Activated CD8-positive, alpha-beta memory T cell treated with anti-CD3 and anti-CD28 coated beads, Interleukin-2, amount 50 U/mL, for 1 hour (primary cell): ENCODE results near the gene MMP7.
"Not testable (repeated sequence)": the region's sequence is repeated elsewhere in the genome, so short reads cannot be mapped to it uniquely, and the experiment has no call there.

ENCODE experiments used
- DNase-seq: peaks from one replicate; pipeline ENCODE4 v3.0.0-alpha.2; 2020; ENCODE audit errors: extremely low read depth

Gene MMP7

DNA sequence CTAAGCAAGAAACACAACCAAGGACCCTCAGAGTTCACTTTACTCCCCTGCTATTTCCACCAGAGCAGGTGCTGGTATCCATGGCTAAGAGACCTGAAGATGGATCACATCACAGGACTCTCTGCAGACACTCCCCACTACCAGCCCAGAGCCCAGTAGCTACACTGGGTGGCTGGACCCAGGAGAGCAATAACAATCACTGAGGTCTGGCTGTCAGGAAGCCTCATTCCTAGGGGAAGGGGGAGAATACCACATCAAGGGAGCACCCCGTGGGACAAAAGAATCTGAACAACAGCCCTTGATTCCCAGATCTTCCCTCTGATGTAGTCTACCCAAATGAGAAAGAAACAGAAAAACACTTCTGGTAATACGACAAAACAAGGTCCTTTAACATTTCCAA, 9.0 kb upstream of the MMP7 start:
- no peak for DNase-seq

DNA sequence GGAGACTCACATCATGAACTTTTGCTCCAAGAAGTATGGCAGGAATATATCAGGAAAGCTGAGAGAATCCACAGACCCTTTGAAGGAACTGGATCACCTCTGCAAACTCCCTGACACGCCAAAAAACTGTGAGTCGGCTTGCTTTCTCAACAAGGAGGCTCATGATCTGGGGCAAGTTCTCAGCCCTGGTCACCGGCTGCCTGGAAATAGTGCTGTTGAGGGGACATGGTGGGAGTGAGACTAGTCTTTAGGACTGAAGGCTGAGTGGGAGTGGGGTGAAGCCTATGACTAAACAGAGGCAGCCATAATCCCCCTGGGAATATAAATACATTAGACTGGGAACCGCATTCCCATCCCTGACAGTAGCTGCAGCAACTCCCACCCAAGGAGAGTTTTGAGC, 8.4 kb upstream of the MMP7 start:
- DNase-seq, result no peak

DNA sequence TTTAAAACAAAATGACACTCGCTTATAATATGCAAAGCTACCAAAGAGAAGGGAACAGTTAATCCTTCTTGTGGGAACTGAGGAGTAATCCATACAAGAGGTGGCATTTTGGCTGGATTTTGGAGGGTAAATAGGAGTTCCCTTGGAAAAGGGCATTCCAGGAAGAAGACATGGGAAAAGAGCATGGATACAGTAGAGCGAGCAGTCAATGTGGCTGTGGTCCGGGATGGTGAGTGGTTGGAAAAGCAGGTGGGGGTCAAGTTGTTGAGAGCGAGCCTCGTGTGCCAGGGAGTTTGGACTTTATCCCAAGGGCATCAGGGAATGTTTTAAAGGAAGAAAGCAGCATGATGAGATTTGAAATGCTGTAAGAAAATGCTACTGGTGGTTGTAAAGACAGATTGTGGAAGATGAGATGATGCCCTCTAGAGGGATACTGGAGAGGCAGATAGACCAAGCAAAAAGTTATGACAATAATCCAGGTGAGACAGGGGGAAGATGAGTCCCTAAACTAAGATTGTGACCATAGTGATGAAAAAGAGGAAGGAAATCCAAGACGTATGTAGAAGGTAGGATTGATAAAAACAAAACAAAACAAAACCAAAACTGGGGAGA, 3.8 kb upstream of the MMP7 start:
- no peak for DNase-seq

- DNase-seq, result no peak
These were observed 1.9 kb downstream of the MMP7 start for GRCh38 chr11:102528618-102529017.

DNA sequence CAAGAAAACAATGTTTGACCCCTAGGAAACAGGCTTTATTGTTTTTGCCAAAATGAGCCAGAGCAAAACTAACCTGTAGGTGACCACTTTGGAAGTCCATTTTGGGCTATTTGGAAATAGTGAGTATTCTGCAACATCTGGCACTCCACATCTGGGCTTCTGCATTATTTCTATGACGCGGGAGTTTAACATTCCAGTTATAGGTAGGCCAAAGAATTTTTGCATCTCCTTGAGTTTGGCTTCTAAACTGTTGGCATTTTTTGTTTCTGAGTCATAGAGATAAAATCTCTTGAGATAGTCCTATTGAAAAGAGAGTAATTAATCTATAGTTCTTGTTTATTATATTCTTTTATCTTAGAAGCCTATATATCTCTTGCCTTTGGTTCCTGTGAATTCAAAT, 2.9 kb downstream of the MMP7 start:
- DNase-seq, result no peak

- no peak for DNase-seq
These were observed 3.5 kb downstream of the MMP7 start for GRCh38 chr11:102527041-102527440.

DNA sequence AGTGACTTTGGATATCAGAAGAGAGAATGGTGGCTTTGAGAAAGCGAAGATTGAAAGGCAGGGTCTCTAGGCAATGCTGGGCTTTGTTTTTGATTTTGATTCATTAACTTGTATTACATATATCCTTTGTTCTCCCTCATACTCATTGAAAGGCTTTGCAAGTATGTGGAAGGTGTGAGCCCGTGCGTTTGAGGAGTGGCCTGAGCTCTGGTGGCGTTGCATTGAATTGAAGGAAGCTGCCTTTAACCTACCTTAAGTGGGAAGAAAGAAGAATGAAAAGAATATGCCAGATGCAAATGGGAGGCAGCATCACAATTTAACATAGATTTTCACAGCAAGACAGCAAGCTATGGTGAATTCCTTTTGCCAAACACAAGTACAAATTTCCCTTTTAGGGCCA, 6.7 kb downstream of the MMP7 start:
- no peak for DNase-seq

DNA sequence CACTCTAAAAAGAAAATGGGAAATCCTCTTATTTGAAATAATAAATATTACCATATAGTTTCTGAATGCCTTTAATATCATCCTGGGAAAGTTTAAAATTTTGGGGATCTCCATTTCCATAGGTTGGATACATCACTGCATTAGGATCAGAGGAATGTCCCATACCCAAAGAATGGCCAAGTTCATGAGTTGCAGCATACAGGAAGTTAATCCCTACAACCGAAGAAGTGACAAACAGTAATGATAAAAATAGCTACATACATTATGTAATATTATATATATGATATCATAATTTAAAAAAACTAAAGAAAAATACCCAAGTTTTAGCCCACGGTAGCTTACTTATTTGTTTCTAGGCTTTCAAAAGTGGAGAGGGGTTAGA, 7.4 kb downstream of the MMP7 start:
- DNase-seq, result no peak

DNA sequence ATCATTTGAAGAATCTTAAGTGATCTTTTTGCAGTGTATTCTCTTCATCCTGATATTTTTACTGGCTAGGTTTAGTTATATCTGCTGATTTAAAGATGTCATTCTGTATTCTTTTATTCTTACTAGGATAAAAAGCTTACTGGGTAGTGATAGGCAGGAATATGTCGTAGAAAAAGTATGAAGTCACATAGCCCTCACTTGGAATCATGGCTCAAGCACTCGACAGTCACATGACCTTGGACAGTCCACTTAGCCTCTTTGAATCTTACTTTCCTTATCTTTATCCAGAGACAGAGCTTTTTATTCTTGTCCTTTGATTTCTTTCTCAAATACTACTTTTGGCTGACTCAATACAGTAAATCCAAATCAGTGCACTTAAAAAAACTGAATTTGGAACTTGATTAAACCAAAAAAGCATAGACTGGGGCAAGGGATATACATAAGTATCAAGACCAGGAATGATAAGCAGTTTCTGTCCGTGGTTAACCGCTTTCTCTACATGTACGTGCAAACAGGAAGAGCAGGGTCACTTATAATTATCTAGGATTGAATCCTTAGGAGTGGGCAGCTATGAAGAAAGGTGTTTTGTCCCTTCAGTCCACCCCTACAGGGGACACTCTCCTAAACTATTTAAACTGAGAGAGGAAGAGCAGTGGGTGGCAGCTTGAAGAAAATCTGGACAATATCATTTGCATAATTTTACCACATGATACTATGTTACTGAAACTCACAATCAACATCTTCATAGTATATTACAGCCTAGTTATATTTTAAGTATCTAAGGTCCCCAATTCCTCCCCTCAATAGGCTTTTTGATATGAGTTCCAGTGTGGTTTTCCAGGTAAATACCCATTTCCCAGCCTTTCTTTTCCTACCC, 8.0 kb downstream of the MMP7 start:
- DNase-seq, result no peak

- no peak for DNase-seq
These were observed 9.4 kb downstream of the MMP7 start for GRCh38 chr11:102521121-102521520.

- no peak for DNase-seq
These were observed 10.0 kb downstream of the MMP7 start for GRCh38 chr11:102520514-102520913.

DNA sequence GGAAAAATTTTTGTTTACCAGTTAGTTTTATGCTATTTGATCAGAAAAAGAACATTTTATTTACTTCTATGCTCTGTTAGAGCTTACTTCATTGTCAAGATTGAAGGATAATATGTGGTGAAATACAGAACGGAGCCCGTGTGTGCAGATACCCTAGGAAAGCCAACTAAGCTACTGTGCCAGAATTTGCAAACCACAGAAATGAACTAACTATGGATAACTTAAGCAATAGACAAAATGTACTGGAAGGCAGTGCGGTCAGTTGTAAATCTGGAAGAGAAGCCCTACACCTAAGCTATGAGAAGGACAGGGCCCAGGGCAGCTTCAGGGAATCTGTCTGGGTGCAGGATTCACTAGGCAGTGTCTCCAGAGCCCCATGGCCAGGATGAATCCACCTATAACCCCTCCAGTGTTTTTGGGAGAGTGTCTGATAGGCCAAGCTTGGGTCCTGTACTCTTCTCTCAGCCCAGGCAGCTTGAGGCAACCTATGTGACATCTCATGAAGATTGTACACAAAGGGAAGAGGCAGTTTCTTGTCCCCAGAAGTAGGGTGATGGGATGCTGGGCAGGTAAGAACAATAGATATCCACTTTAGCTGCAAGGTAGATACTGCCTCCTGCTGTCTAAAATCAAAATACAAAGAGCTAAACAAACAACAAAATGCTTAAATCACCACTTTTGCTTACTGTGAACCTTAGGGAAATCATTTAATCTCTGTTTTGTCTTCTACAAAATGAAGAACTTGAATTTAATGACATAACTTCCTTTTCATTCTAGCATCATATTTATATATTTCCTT, 12.1 kb downstream of the MMP7 start:
- no peak for DNase-seq

DNA sequence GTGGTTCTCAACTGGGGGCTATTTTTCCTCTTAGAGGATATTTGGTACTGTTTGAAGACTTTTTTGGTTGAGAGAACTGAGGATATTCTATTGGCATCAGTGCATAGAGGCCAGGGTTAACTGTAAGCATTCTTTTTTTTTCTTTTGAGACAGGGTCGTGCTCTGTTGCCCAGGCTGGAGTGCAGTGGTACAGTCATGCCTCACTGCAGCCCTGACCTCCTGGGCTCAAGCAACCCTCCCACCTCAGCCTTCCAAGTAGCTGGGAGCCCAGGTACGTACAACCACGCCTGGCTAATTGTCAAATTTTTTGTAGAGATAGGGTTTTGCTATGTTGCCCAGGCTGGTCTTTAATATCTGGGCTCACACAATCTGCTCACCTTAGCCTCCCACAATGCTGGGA, 12.9 kb downstream of the MMP7 start:
- no peak for DNase-seq

- no peak for DNase-seq
These were observed 14.4 kb downstream of the MMP7 start for GRCh38 chr11:102516179-102516578.

- DNase-seq, result no peak
These were observed 16.7 kb downstream of the MMP7 start for GRCh38 chr11:102513869-102514268.

DNA sequence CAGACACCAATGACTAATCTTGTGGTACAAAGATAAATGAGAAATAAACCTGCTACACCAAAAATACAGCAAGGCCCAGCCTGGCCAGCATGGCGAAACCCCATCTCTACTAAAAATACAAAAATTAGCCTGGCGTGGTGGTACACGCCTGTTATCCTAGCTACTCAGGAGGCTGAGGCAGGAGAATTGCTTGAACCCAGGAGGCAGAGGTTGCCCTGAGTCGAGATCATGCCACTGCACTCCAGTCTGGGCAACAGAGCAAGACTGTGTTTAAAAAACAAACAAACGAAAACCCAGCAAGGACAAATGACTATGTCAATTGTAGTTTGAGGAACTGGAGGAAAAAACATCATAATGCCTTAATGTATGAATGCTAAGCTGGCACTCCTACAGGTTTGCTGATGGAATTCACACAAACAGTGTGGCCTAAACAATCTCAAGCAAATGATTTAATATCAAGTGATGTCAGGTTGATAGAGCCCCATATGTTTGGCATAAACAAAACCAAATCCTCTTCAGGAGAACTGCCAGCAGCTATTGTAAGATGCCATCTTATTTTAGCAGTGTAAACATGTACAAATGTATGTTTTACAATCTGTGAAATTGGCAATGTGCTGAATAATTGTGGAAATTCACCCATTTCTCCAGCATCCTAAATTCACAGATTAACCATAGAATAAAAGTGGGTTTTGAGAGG, 20.0 kb downstream of the MMP7 start:
- DNase-seq, result no peak

DNA sequence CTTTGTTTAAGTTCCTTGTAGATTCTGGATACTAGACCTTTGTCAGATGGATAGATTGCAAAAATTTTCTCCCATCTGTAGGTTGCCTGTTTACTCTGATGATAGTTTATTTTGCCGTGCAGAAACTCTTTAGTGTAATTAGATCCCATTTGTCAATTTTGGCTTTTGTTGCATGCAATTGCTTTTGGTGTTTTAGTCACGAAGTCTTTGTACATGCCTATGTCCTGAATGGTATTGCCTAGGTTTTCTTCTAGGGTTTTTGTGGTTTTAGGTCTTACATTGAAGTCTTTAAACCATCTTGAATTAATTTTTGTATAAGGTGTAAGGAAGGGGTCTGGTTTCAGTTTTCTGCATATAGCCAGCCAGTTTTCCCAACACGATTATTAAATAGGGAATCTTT, 27.7 kb downstream of the MMP7 start:
- DNase-seq, result not testable (repeated sequence)

DNA sequence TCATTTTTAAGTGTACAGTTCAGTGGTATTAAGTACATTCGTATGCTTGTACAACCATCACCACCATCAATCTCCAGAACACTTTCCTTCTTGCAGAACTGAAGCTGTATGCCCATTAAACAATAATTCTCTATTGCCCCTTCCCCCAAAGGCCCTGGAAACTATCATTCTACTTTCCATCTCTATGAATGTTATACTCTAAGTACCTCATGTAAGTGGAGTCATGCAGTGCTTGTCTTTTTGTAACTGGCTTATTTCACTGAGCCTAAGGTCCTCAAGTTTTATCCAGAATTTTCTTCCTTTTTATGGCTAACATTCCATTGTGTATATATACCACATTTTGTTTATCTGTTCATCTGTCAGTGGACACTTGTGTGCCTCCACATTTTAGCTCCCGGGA, 29.7 kb downstream of the MMP7 start:
- no peak for DNase-seq

GRCh38 chr11:102499931-102500330, 30.6 kb downstream of the MMP7 start:
- DNase-seq, result no peak

DNA sequence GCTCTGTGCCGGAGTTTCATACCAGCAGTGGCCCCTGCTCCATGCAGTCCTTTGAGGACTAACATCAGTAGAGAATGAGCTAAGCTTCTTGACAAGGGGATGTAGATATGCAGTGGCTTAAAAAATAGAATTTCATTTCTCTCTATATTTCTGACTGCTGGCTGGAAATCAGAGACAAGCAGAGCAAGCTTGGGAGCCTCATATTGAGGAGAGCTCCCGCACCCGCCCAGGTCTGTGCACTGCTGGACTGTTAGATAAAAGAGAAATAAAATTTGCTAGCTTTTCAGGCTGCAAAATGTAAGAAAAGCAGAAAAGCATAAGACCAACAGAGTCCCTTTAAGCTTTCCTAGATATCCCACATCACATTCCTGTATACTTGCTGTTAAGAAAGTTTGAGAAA, 31.4 kb downstream of the MMP7 start:
- no peak for DNase-seq

DNA sequence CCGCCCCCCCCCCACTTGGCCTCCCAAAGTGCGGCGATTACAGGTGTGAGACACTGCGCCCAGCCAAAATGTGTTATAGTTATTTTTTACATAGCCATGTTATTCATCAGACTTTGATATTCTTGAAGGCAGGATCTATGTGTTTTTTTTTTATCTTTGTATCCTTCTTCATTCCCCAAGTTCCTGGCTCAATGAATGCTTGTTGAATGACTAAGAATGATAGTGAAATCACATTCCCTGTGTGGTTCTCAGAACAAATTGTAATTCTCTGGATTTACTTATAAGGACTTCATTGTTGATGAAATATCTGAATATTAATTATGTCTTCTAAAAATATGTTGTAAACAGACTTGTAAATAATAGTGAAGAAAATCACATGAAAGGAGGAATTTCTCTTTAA, 33.5 kb downstream of the MMP7 start:
- DNase-seq, result no peak
